GM12865 (cell line): ENCODE results near the gene MAP4K4.

ENCODE experiments used
- DNase-seq: peaks from one replicate; pipeline ENCODE4 v3.0.0; 2010; ENCODE audit warnings: low read depth
- H3K4me3 ChIP-seq: 2 replicates; pipeline ENCODE4 v1.5.1; 2011; ENCODE audit warnings: mild to moderate bottlenecking, low read depth, low read length, control low read depth
- CTCF ChIP-seq: IDR thresholded peaks from 2 replicates; pipeline ENCODE4 v1.5.1; 2011; ENCODE audit warnings: low read length, control low read depth, low read depth, inconsistent platforms; ENCODE audit not compliant: insufficient read depth; ENCODE audit errors: missing control alignments

The MAP4K4 gene

GRCh38 chr2:101831351-101831865, 133.9 kb downstream of the MAP4K4 start:
- H3K4me3 ChIP-seq = no peak overlapping the region
- DNase-seq = peak; percentile 76
- TF ChIP-seq CTCF = peak; percentile 68

GRCh38 chr2:101832114-101832513, 134.6 kb downstream of the MAP4K4 start:
- TF ChIP-seq CTCF = no peak
- no peak for DNase-seq
- H3K4me3 ChIP-seq = no peak overlapping the region

- DNase-seq = no peak
- TF ChIP-seq CTCF = no peak
- no peak overlapping the region for H3K4me3 ChIP-seq
Observed at GRCh38 chr2:101833890-101834523, 136.5 kb downstream of the MAP4K4 start.

- DNase-seq = no peak
- no peak for TF ChIP-seq CTCF
- no peak overlapping the region for H3K4me3 ChIP-seq
Observed at GRCh38 chr2:101837354-101837753, 139.8 kb downstream of the MAP4K4 start.

GRCh38 chr2:101841679-101842327, 144.3 kb downstream of the MAP4K4 start:
- no peak overlapping the region for H3K4me3 ChIP-seq
- no peak for TF ChIP-seq CTCF
- DNase-seq = no peak

- H3K4me3 ChIP-seq = no peak overlapping the region
- DNase-seq = no peak
- TF ChIP-seq CTCF = no peak
Observed at GRCh38 chr2:101842471-101842870, 145.0 kb downstream of the MAP4K4 start.
